CD14-positive monocyte (primary cell): ENCODE measurements around the gene FNDC3A. TPM values are rescaled to one million over a fixed set of nuclear protein-coding genes. Genes with fewer than 3 reads are reported as not detected.

Experiments used
- DNase-seq, 3 donors: peaks; one replicate each; pipeline ENCODE4 v3.0.0-alpha.2; 2011 to 2022
- H2AFZ ChIP-seq: 2 replicates; pipeline ENCODE4 v1.6.0; 2012; ENCODE audit warnings: mild to moderate bottlenecking, low read depth, low read length, inconsistent platforms; ENCODE audit not compliant: insufficient read depth, poor library complexity, severe bottlenecking
- H3K27ac ChIP-seq, 2 donors: 1 replicate in 1 of 2; 2 replicates in 1 of 2; pipeline ENCODE4 v1.5.1; 2012 to 2013; ENCODE audit warnings: low read length in 2 of 2, control low read depth in 1 of 2, inconsistent platforms in 1 of 2, low read depth in 1 of 2, mild to moderate bottlenecking in 1 of 2
- H3K27me3 ChIP-seq, 2 donors: one replicate each; pipeline versions ENCODE4 v1.6.0 to v1.6.1; 2011 to 2013; ENCODE audit warnings: low read length in 2 of 2; ENCODE audit not compliant: control insufficient read depth in 2 of 2, insufficient read depth in 2 of 2
- H3K36me3 ChIP-seq, 2 donors: replicated peaks in 1 of 2; 1 replicate in 1 of 2; 2 replicates in 1 of 2; pipeline versions ENCODE4 v1.5.1 to v1.6.1; 2012 to 2013; ENCODE audit warnings: low read length in 2 of 2, control low read depth in 1 of 2, inconsistent platforms in 1 of 2, mild to moderate bottlenecking in 1 of 2; ENCODE audit not compliant: insufficient read depth in 2 of 2, control insufficient read depth in 1 of 2
- H3K4me1 ChIP-seq, 2 donors: 1 replicate in 1 of 2; 2 replicates in 1 of 2; pipeline versions ENCODE4 v1.5.1 to v1.6.1; 2012 to 2013; ENCODE audit warnings: low read length in 2 of 2, control low read depth in 1 of 2, inconsistent platforms in 1 of 2, mild to moderate bottlenecking in 1 of 2, moderate library complexity in 1 of 2; ENCODE audit not compliant: insufficient read depth in 2 of 2, control insufficient read depth in 1 of 2
- H3K4me2 ChIP-seq: replicated peaks from 2 replicates; pipeline ENCODE3; 2012; ENCODE audit warnings: low read length, moderate library complexity, mild to moderate bottlenecking; ENCODE audit not compliant: poor library complexity, severe bottlenecking; ENCODE audit errors: extremely low read depth
- H3K4me3 ChIP-seq, 3 experiments: fragments of 200-600 bp in 1 of 3; sonication (generic) in 1 of 3; replicated peaks in 1 of 3; 1 replicate in 2 of 3; 2 replicates in 1 of 3; pipeline ENCODE4 v1.5.1; 2011 to 2013; ENCODE audit warnings: low read length in 3 of 3, mild to moderate bottlenecking in 3 of 3, control low read depth in 2 of 3, low read depth in 2 of 3, inconsistent platforms in 1 of 3, moderate library complexity in 1 of 3
- H3K79me2 ChIP-seq: 2 replicates; pipeline ENCODE4 v1.6.0; 2012; ENCODE audit warnings: mild to moderate bottlenecking, control low read depth, inconsistent platforms, low read length, moderate library complexity; ENCODE audit not compliant: insufficient read depth
- H3K9ac ChIP-seq: 2 replicates; pipeline ENCODE4 v1.6.0; 2017; ENCODE audit warnings: low read length, mild to moderate bottlenecking; ENCODE audit not compliant: insufficient read depth, poor library complexity, severe bottlenecking
- H3K9me3 ChIP-seq, 2 donors: replicated peaks in 1 of 2; 1 replicate in 1 of 2; 2 replicates in 1 of 2; pipeline versions ENCODE4 v1.5.1 to v1.6.1; 2012 to 2013; ENCODE audit warnings: low read length in 2 of 2, control low read depth in 1 of 2; ENCODE audit not compliant: control insufficient read depth in 1 of 2, insufficient read depth in 1 of 2
- H4K20me1 ChIP-seq: 2 replicates; pipeline ENCODE4 v1.6.0; 2012; ENCODE audit warnings: mild to moderate bottlenecking, low read length, control low read depth, moderate library complexity; ENCODE audit not compliant: insufficient read depth
- H3K27ac Mint-ChIP-seq, 7 donors: one replicate each; pipeline ENCODE4 v1.8.0; 2020; ENCODE audit warnings: mild to moderate bottlenecking in 7 of 7, mixed read lengths in 7 of 7, moderate library complexity in 6 of 7, inconsistent platforms in 2 of 7
- H3K27me3 Mint-ChIP-seq, 3 donors: one replicate each; pipeline ENCODE4 v1.8.0; 2021 to 2022; ENCODE audit warnings: low read depth in 3 of 3, mild to moderate bottlenecking in 3 of 3, mixed read lengths in 3 of 3, moderate library complexity in 3 of 3, inconsistent platforms in 1 of 3
- H3K36me3 Mint-ChIP-seq, 2 donors: one replicate each; pipeline ENCODE4 v1.8.0; 2020; ENCODE audit warnings: mixed read lengths in 2 of 2, inconsistent platforms in 1 of 2, mild to moderate bottlenecking in 1 of 2
- H3K4me1 Mint-ChIP-seq: one replicate; pipeline ENCODE4 v1.8.0; 2020; ENCODE audit warnings: mild to moderate bottlenecking, mixed read lengths
- H3K4me3 Mint-ChIP-seq, 2 donors: one replicate each; pipeline ENCODE4 v1.8.0; 2020; ENCODE audit warnings: mild to moderate bottlenecking in 2 of 2, mixed read lengths in 2 of 2, moderate library complexity in 1 of 2
- H3K9me3 Mint-ChIP-seq, 7 donors: one replicate each; pipeline ENCODE4 v1.8.0; 2020 to 2022; ENCODE audit warnings: mixed read lengths in 7 of 7, mild to moderate bottlenecking in 6 of 7, moderate library complexity in 6 of 7, inconsistent platforms in 2 of 7
- WGBS: methylation state at CpG from one replicate; pipeline ENCODE4 v1.1.5; 2013; ENCODE audit warnings: missing lambda C conversion rate; ENCODE audit not compliant: insufficient coverage; 5-methylcytosine and 5-hydroxymethylcytosine counted together
- intact Hi-C, 2 donors: fragments of 100-400 bp; cut with micrococcal nuclease; formaldehyde crosslinking; loops; one replicate each; pipeline versions ENCODE4 v1.15.0 to v1.15.1; 2023
- polyA plus RNA-seq, 3 donors: library from polyadenylated mRNA; depleted of rRNA in 1 of 3; unstranded in 2 of 3; stranded (reverse) in 1 of 3; fragments of 300-500 nt in 2 of 3; fragments of >200 nt in 1 of 3; fragmentation: Illumina TruSeq in 2 of 3; gene quantifications; 1 replicate in 2 of 3; 2 replicates in 1 of 3; pipeline ENCODE4 v1.2.3, GENCODE V29; 2012 to 2021
- TF ChIP-seq, protein P1 (sequence below): fragments of 200-600 bp; IDR thresholded peaks from one replicate; pipeline ENCODE4 v1.8.0; 2022; ENCODE audit warnings: antibody characterized with exemption, mild to moderate bottlenecking

Gene FNDC3A
- polyA plus RNA-seq, 3 donors = 8.3 to 27.0 (median 12.0) TPM

- 100% methylated on average over 2 of the region's 2 CpGs for WGBS
- H3K27me3 ChIP-seq = no peaks in the 10 kb centered on the region
- H3K9ac ChIP-seq = no peak overlapping the region
- H3K4me3 ChIP-seq = no peak overlapping the region
- no peaks in the 10 kb centered on the region for H3K9me3 ChIP-seq
- H3K4me3 Mint-ChIP-seq = no peak overlapping the region
- H3K36me3 ChIP-seq = no peaks in the 10 kb centered on the region
- peaks cover 2% of the 10 kb centered on the region for H3K4me1 Mint-ChIP-seq
- peaks cover 0 to 2% (median 0%) of the 10 kb centered on the region in 7 donors for H3K9me3 Mint-ChIP-seq
- no peaks in the 10 kb centered on the region for H3K4me1 ChIP-seq
- H3K27ac Mint-ChIP-seq = peak overlapping the region in 1 of 7 donors; percentile 15
- H3K4me2 ChIP-seq = no peak overlapping the region
- no peak overlapping the region for H3K27ac ChIP-seq
- H4K20me1 ChIP-seq = no peaks in the 10 kb centered on the region
- H3K36me3 Mint-ChIP-seq = no peaks in the 10 kb centered on the region
- H2AFZ ChIP-seq = no peak overlapping the region
- H3K79me2 ChIP-seq = no peaks in the 10 kb centered on the region
- intact Hi-C loops = no loop called here
- TF ChIP-seq, protein P1, sequence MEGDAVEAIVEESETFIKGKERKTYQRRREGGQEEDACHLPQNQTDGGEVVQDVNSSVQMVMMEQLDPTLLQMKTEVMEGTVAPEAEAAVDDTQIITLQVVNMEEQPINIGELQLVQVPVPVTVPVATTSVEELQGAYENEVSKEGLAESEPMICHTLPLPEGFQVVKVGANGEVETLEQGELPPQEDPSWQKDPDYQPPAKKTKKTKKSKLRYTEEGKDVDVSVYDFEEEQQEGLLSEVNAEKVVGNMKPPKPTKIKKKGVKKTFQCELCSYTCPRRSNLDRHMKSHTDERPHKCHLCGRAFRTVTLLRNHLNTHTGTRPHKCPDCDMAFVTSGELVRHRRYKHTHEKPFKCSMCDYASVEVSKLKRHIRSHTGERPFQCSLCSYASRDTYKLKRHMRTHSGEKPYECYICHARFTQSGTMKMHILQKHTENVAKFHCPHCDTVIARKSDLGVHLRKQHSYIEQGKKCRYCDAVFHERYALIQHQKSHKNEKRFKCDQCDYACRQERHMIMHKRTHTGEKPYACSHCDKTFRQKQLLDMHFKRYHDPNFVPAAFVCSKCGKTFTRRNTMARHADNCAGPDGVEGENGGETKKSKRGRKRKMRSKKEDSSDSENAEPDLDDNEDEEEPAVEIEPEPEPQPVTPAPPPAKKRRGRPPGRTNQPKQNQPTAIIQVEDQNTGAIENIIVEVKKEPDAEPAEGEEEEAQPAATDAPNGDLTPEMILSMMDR = no peak
- H3K27me3 Mint-ChIP-seq = peaks cover 0 to 2% (median 2%) of the 10 kb centered on the region in 3 donors
- no peak for DNase-seq
These were observed 29.5 kb upstream of the FNDC3A start for GRCh38 chr13:48946163-48946562.

DNA sequence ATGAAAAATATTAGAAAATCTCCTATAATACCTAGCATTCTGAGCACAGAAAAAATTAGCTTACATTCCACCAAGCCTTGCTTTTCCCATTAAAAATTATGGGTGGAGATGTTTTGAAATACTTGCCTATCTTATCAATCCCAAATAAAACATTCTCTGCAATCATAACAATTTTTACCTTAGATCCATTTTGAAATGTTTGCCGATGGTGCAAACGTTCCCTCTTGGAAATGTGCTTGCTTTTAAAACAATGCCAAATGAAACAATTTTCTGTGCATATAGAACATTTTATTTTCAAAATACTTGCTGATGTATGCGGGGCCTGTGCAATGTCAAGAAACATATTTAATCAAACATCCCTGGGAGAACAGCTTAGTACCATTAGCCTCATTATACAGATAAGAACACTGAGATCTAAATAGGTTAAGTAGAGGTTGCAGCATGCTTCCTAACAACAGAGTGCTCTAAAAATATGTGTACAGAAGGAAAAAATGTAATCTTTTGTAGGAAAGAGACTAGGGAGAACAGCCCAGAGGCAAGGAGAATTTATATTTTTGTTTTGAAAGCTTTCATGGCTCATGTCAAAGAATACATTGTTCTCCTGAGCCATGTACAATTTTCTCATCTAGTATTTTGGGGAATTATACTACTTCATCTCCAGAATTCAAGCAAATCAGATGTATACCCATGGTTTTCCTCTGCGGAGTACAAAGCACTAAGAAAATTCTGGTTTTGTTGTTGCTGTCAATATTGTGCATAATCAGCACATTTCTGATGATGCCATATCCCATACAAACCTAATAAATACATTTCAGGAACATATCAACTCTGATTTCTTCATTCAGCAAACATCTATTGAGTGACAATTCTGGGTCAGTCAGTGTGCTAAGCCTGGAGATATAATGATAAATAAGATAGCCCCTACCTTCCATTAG, 25.9 kb upstream of the FNDC3A start:
- Histone ChIP-seq H3K27me3 (no peaks in the 10 kb centered on the region), H3K9ac (no peak overlapping the region), H3K4me2 (no peak overlapping the region), H3K79me2 (no peaks in the 10 kb centered on the region), H3K36me3 (no peaks in the 10 kb centered on the region), H2AFZ (no peak overlapping the region), H3K9me3 (no peaks in the 10 kb centered on the region), H3K4me3 (no peak overlapping the region), H4K20me1 (no peaks in the 10 kb centered on the region), H3K27ac (no peak overlapping the region), H3K4me1 (no peaks in the 10 kb centered on the region)
- TF ChIP-seq, protein P1 = no peak
- Mint-ChIP-seq H3K27ac (no peak overlapping the region), H3K9me3 (no peaks in the 10 kb centered on the region), H3K4me3 (no peak overlapping the region), H3K36me3 (no peaks in the 10 kb centered on the region), H3K27me3 (peaks cover 0 to 5% (median 2%) of the 10 kb centered on the region in 3 donors), H3K4me1 (peaks cover 2% of the 10 kb centered on the region)
- WGBS = no CpG with 5 or more reads among the region's 4 CpGs
- DNase-seq = no peak
- intact Hi-C loops = no loop called here
